Aorta (tissue), 5 donors: ENCODE measurements around the gene COPG1. TPM values are rescaled to one million over a fixed set of nuclear protein-coding genes. Genes with fewer than 3 reads are reported as not detected.

ENCODE experiments used
- ATAC-seq: fragments of 200-7000 bp; cut with Tn5 transposase; one replicate; pipeline ENCODE4 v1.9.1; 2022; ENCODE audit warnings: moderate library complexity; ENCODE audit not compliant: low FRiP score
- DNase-seq, 2 donors: peaks; one replicate each; pipeline ENCODE4 v3.0.0-alpha.2; 2020
- H3K27ac ChIP-seq, 2 donors: one replicate each; pipeline ENCODE4 v1.5.1; 2013; ENCODE audit warnings: low read length in 2 of 2, mild to moderate bottlenecking in 2 of 2, moderate library complexity in 2 of 2, control low read depth in 1 of 2, inconsistent platforms in 1 of 2, low read depth in 1 of 2
- H3K27me3 ChIP-seq, 2 donors: one replicate each; pipeline ENCODE4 v1.6.1; 2013; ENCODE audit warnings: control low read depth in 1 of 2, low read length in 1 of 2, mild to moderate bottlenecking in 1 of 2, moderate library complexity in 1 of 2; ENCODE audit not compliant: insufficient read depth in 2 of 2, control insufficient read depth in 1 of 2
- H3K36me3 ChIP-seq, 2 donors: one replicate each; pipeline ENCODE4 v1.6.1; 2013; ENCODE audit warnings: control low read depth in 1 of 2, low read length in 1 of 2, mild to moderate bottlenecking in 1 of 2; ENCODE audit not compliant: insufficient read depth in 2 of 2, control insufficient read depth in 1 of 2
- H3K4me1 ChIP-seq, 2 donors: one replicate each; pipeline ENCODE4 v1.6.1; 2013; ENCODE audit warnings: low read length in 2 of 2, control low read depth in 1 of 2, mild to moderate bottlenecking in 1 of 2, moderate library complexity in 1 of 2; ENCODE audit not compliant: insufficient read depth in 2 of 2, control insufficient read depth in 1 of 2
- H3K4me3 ChIP-seq, 2 donors: one replicate each; pipeline ENCODE4 v1.5.1; 2013; ENCODE audit warnings: low read length in 2 of 2, control low read depth in 1 of 2, mild to moderate bottlenecking in 1 of 2
- H3K9me3 ChIP-seq: one replicate; pipeline ENCODE4 v1.6.1; 2013; ENCODE audit warnings: mild to moderate bottlenecking, low read length; ENCODE audit not compliant: control insufficient read depth
- WGBS, 2 donors: extraction: QIAGEN DNeasy Blood & Tissue Kit; methylation state at CpG; one replicate each; pipeline ENCODE4 v1.1.7; 2013; 5-methylcytosine and 5-hydroxymethylcytosine counted together
- intact Hi-C, 2 donors: fragments of 100-400 bp; cut with DNase I; formaldehyde crosslinking; loops; one replicate each; pipeline versions ENCODE4 v1.14.2 to v1.15.0; 2022
- polyA plus RNA-seq, 2 donors: library from polyadenylated mRNA; stranded (reverse); fragments of 200-250 nt; gene quantifications; one replicate each; pipeline ENCODE4 v1.2.3, GENCODE V29; 2013
- total RNA-seq, 2 donors: library from RNA; stranded (reverse); fragmentation: NEBNext Ultra II Directional; extraction: Animal tissue kit (Norgen Biotek cat#: 25700); gene quantifications; one replicate each; pipeline ENCODE4 v1.2.1, GENCODE V29; 2021
- donor health status: healthy with polysubstance abuse.
- donor health status: Bipolar disorder and iron deficiency.
- donor health status: DM: no; HTN: no; CAD: no.
- donor health status: DM: no; HTN: no; CAD: no.
- donor health status: DM: yes; HTN: yes; CAD: no.

Gene COPG1
- total and polyA plus RNA-seq, 4 donors: 39.7 to 155 (median 117) TPM

DNA sequence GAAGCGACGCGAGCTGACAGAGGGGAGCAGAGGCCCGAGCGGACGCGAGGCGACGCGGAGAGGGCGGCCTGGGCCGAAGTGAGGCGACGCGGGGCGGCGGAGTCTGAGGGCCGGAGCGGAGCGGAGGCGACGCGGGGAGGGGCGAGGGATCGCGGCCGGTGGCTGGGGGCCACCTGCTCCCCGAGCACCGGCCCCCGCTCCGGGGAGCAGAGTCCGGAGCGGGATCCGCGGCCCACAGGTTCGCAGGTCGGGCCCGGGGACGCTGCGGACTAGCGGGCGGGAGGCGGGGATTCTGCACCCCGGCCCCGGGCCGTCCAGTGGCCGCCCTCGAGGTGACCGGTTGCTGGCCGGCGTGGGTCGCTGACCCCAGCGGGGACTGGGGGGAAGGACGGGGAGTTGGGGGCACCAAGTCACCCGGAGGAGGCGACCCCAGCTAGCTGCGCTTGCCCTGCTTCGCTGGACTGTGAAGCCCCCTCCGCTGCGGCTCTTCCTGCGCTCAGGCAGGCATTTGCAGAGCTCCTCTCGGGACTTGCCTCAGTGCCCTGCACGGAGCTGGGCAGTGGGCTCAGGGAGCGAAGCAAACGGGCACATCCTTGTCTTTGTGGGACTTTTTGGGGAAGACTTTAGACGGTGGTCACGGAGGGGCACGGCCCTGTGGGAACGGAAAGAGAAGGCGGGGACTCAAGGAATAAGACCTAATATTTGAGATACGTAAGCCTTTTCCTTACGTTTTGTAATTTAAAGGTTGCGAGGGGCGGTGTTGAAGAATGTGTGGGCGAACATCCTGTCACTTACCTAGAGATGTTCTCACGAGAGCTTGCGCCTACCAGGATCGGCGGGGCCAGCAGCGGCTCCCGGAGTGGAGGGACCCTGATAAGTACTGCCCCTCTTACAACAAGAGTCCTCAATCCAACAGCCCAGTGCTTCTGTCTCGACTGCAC lies 29.8 kb downstream of the COPG1 start:
- intact Hi-C loops: loop anchor here (1.0 to 5.0 kb wide), 2 partner anchors 33 to 37 kb away; a partner anchor contains a TSS
- 0 to 1% methylated on average over 37 to 82 of the region's 82 CpGs for WGBS, 2 donors

DNA sequence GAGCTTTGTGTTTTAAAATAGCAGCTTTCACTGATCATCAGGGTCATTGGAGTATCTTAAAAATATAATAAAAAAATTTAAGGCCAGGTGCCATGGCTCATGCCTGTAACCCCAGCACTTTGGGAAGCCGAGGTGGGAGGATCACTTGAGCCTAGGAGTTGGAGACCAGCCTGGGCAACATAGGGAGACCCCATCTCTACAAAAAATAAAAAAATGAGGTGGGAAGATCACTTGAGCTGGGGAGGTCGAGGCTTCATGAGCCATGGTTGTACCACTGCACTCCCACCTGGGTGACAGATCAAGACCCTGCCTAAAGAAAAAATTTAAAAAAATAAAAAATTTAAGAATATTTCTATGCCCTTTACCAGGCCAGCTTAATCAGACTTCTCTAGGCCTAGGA lies 30.8 kb downstream of the COPG1 start:
- intact Hi-C loops: no loop called here
- Histone ChIP-seq H3K4me1 (no peaks in the 10 kb centered on the region), H3K27ac (no peak overlapping the region), H3K4me3 (peak overlapping the region in 1 of 2 donors; percentile 76), H3K27me3 (no peaks in the 10 kb centered on the region), H3K9me3 (no peaks in the 10 kb centered on the region), H3K36me3 (no peaks in the 10 kb centered on the region)
- ATAC-seq (no peak), DNase-seq (no peak)
- WGBS, 2 donors: 76 to 81% methylated on average over 2 of the region's 2 CpGs

More for the DNA sequence above, 29.8 kb downstream of the COPG1 start:
- DNase-seq (peak; percentile 58 to 82), ATAC-seq (peak; percentile 61)
- Histone ChIP-seq H3K4me3 (peak overlapping the region; percentile 68 to 76), H3K27me3 (no peaks in the 10 kb centered on the region), H3K9me3 (no peaks in the 10 kb centered on the region), H3K27ac (peak overlapping the region in 1 of 2 donors; percentile 49), H3K36me3 (peaks cover 6% of the 10 kb centered on the region in 2 donors), H3K4me1 (no peaks in the 10 kb centered on the region)

DNA sequence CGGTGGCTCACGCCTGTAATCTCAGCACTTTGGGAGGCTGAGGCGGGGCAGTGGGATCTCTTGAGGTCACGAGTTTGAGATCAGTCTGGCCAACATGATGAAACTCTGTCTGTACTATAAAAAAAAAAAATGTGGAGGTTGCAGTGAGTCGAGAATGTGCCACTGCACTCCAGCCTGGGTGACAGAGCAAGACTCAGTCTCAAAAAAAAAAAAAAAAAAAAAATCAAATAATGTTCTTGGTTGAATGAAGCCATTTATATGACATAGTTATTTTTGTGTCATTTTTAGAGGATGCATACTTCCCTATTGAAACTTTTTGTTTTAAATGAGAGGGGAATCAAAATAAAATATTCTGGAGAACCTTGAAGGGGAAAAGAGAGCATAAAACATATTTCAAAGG lies 32.3 kb downstream of the COPG1 start:
- Histone ChIP-seq H3K27ac (no peak overlapping the region), H3K4me1 (no peaks in the 10 kb centered on the region), H3K9me3 (no peaks in the 10 kb centered on the region), H3K4me3 (no peak overlapping the region), H3K36me3 (no peaks in the 10 kb centered on the region), H3K27me3 (no peaks in the 10 kb centered on the region)
- WGBS, 2 donors: 75 to 76% methylated on average over 5 of the region's 5 CpGs
- DNase-seq (no peak), ATAC-seq (no peak)
- intact Hi-C loops: no loop called here

DNA sequence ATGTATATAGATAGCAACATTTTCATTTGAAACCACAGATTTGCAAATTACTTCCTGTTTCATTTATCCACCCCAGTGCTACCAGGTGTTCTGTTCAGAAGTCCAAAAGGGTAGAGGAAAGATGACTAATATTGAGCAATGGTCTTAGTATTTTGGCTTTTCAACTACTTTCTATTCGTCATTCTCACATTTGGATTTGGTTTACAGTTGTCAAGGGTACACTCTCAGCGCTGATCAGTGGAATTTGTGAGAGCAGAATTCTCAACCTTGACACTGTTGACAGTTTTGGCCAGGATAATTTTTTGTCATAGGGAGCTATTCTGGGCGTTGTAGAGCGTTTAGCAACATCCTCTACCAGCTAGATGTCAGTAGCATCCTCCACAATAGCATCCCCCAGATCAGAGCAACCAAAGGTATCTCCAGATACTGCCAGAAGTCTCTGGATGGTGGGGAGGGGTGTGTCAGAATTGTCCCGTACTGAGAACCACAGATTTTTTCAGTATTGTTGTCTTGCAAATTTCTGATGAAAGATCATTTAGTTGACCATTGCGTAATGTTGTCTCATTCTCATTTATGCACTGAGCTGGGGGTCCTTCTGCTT lies 33.4 kb downstream of the COPG1 start:
- no peak overlapping the region for H3K4me3 ChIP-seq
- ATAC-seq: no peak
- H3K9me3 ChIP-seq: no peaks in the 10 kb centered on the region
- intact Hi-C loops: no loop called here
- WGBS, 2 donors: 67 to 82% methylated on average over 6 of the region's 6 CpGs
- no peak for DNase-seq
- no peak overlapping the region for H3K27ac ChIP-seq
- H3K36me3 ChIP-seq: no peaks in the 10 kb centered on the region
- H3K27me3 ChIP-seq: no peaks in the 10 kb centered on the region
- no peaks in the 10 kb centered on the region for H3K4me1 ChIP-seq

DNA sequence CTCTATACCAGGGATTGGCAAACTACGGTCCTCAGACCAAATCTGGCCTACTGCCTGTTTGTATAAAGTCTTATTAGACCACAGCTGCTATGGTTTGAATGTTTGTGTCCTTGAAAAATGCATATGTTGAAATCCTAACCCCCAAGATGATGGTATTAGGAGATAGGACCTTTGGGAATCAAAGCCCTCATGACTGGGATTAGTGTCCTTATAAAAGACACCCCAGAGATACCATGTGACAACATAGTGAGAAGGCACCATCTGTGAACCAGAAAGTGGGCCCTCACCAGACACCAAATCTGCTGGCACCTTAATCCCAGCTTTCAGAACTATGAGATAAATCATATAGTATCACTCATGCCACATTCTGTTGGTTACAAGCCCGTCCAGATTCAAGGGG lies 36.7 kb downstream of the COPG1 start:
- Histone ChIP-seq H3K36me3 (no peaks in the 10 kb centered on the region), H3K27ac (no peak overlapping the region), H3K4me3 (no peak overlapping the region), H3K4me1 (no peaks in the 10 kb centered on the region), H3K27me3 (no peaks in the 10 kb centered on the region), H3K9me3 (no peaks in the 10 kb centered on the region)
- intact Hi-C loops: no loop called here
- no peak for DNase-seq
- ATAC-seq: no peak
- 82 to 91% methylated on average over 2 of the region's 2 CpGs for WGBS, 2 donors

DNA sequence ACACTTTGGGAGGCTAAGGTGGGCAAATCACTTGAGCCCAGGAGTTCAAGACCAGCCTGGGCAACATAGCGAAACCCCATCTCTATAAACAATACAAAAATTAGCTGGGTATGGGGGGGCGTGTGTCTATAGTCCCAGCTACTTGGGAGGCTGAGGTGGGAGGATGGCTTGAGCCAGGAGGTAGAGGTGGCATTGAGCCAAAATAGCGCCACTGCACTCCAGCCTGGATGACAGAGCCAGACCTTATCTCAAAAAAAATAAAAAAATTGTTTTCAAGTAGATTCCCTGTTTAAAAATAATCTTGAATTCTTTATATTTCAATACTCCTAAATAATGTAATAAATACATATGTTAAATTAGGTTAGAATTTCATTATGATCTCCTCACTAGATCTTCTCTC lies 39.0 kb downstream of the COPG1 start:
- H3K4me1 ChIP-seq: no peaks in the 10 kb centered on the region
- no peak for ATAC-seq
- no peaks in the 10 kb centered on the region for H3K9me3 ChIP-seq
- H3K27me3 ChIP-seq: no peaks in the 10 kb centered on the region
- intact Hi-C loops: no loop called here
- 63 to 65% methylated on average over 3 of the region's 3 CpGs for WGBS, 2 donors
- H3K36me3 ChIP-seq: peaks cover 0 to 5% of the 10 kb centered on the region in 2 donors
- no peak overlapping the region for H3K27ac ChIP-seq
- no peak for DNase-seq
- H3K4me3 ChIP-seq: no peak overlapping the region

DNA sequence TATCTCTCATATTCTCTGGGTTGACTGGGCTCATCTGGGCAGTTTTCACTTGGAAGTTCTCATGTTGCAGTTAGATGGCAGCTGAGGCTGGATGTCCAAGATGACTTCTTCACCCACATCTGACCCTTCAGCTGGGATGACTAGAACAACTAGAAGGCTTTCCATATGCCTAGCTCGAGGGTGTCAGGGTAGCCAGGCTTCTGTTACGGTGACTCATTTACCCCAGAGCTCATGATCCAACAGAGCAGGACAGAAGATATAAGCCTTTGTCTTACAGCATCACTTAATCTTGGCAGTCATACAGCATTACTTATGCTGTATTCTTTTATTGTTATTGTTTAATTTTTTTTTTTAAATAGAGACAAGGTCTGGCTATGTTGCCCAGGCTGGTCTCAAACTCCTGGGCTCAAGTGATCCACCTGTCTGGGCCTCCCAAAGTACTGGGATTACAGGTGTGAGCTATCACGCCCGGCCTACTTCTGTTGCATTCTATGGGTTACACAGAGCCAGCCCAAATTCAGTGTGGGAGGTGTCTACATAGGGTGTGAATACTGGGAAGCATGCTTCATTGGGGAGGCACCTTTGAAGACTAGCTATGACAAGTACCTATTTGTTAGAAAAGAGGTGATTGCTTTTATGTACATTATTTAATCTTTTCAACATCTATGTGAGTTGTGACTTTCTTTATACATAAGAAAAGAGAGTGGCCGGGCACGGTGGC lies 40.0 kb downstream of the COPG1 start:
- no peaks in the 10 kb centered on the region for H3K9me3 ChIP-seq
- H3K27me3 ChIP-seq: no peaks in the 10 kb centered on the region
- no peak overlapping the region for H3K27ac ChIP-seq
- DNase-seq (no peak), ATAC-seq (no peak)
- WGBS, 2 donors: 86 to 94% methylated on average over 6 of the region's 6 CpGs
- intact Hi-C loops: no loop called here
- peaks cover 0 to 5% of the 10 kb centered on the region in 2 donors for H3K36me3 ChIP-seq
- H3K4me3 ChIP-seq: no peak overlapping the region
- no peaks in the 10 kb centered on the region for H3K4me1 ChIP-seq

DNA sequence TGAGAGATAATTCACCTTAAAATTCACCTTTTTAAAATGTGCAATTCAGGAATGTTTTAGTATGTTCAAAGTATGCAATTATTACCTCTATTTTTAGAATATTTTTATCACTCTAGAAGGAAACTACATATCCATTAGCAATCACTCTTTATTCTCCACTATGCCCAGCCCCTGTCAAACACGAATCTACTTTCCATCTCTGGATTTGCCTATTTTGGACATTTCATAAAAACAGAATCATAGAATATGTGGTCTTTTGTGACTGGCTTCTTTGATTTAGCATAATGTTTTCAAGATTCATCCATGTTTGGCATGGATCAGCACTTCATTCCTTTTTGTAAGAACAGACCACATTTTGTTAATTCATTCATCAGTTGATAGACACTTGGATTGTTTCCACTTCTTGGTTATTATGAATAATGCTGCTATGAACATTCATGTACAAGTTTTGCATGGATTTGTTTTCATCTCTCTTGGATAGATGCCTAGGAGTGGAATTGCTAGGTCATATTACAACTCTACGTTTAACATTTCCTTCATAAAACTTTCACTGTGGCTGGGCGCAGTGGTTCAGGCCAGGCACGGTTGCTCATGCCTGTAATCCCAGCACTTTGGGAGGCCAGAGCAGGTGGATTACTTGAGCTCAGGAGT lies 42.0 kb downstream of the COPG1 start:
- Histone ChIP-seq H3K36me3 (peaks cover 0 to 5% of the 10 kb centered on the region in 2 donors), H3K4me3 (no peak overlapping the region), H3K27me3 (no peaks in the 10 kb centered on the region), H3K27ac (no peak overlapping the region), H3K9me3 (no peaks in the 10 kb centered on the region), H3K4me1 (no peaks in the 10 kb centered on the region)
- intact Hi-C loops: no loop called here
- no peak for DNase-seq
- 39 to 46% methylated on average over 4 of the region's 4 CpGs for WGBS, 2 donors
- ATAC-seq: no peak
